Esophagus squamous epithelium (tissue), 4 donors: Measurements from ENCODE around the gene GTSF1L.

ENCODE experiments used
- POLR2A ChIP-seq, 4 donors: fragments of 450-650 bp; IDR thresholded peaks; one replicate each; pipeline ENCODE4 v1.6.1; 2017; ENCODE audit warnings: antibody characterized with exemption in 4 of 4, mild to moderate bottlenecking in 4 of 4, moderate library complexity in 3 of 4
- TF ChIP-seq, protein P1 (sequence below), 6 experiments: fragments of 450-650 bp in 4 of 6; fragments of 200-600 bp in 2 of 6; sonication (generic) in 2 of 6; IDR thresholded peaks; one replicate each; pipeline ENCODE4 v1.5.1; 2016 to 2019; ENCODE audit warnings: antibody characterized with exemption in 6 of 6, mild to moderate bottlenecking in 4 of 6, moderate library complexity in 4 of 6

DNA sequence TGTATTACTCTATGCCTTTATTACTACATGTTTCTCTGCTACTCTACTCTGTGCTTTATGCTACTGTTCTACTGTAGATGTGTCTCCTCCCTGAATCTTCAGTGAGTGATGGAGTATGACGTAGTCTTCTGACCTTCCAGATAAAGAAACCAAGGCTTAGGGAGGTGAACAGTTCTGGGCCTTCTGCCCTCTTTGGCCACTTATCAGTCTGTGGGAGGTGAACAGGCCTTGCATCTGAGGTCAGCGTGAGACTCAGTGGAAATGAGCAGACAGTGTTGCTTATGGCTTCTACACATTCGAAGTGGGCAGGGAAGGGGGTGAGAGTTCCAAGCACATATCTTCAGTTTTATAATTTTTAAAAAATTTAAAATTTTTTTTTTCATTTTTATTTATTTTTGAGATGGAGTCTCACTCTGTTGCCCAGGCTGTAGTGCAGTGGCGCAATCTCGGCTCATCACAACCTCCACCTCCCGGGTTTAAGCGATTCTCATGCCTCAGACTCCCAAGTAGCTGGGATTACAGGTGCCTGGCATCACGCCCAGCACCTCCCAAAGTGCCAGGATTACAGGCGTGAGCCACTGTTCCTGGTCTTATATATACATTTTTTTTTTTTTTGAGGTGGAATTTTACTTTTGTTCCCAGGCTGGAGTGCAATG is 35.7 kb downstream of the GTSF1L start:
- TF ChIP-seq, protein P1, sequence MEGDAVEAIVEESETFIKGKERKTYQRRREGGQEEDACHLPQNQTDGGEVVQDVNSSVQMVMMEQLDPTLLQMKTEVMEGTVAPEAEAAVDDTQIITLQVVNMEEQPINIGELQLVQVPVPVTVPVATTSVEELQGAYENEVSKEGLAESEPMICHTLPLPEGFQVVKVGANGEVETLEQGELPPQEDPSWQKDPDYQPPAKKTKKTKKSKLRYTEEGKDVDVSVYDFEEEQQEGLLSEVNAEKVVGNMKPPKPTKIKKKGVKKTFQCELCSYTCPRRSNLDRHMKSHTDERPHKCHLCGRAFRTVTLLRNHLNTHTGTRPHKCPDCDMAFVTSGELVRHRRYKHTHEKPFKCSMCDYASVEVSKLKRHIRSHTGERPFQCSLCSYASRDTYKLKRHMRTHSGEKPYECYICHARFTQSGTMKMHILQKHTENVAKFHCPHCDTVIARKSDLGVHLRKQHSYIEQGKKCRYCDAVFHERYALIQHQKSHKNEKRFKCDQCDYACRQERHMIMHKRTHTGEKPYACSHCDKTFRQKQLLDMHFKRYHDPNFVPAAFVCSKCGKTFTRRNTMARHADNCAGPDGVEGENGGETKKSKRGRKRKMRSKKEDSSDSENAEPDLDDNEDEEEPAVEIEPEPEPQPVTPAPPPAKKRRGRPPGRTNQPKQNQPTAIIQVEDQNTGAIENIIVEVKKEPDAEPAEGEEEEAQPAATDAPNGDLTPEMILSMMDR (IDR thresholded peaks at IDR 0.05), result no peak
- TF ChIP-seq POLR2A (IDR thresholded peaks at IDR 0.05), result no peak
